Measurements from ENCODE around the gene CPT1A.

Gene CPT1A

DNA sequence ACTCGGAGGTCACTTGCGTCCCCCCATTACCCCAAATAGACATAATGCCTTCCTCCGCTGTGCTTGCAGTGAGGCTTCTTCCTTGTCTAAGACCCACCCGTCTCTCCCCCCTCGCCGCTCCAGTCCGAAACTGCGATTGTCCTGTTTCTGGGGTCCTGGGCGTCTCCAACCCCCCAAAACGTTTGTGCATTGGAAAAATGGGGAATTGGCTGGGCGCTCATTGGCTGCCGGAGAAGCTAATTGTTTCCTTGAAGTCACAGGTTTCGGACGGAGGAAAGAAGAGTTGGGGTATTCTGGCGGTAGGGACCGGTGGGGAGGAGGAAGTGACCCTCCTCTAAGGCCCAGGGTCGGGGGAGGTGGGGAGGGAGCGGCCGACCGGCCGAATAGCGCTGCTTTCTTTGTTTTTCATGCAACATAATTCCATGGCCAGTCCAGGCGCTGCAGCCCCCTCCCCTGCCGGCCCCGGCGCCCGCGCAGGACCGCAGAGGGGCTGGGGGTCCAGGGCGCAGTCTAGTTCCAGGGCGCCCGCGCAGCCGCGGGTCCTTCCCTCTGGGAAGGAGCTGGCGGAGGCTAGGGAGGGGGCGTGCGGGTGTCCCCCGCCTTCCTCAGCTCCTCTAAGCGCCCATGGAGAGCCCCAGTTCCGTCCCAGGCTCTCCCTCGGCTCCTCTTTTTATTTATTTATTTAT, 12.7 kb upstream of the CPT1A start:
- DNase-seq (ENCODE audit: low read depth) = no peak

DNA sequence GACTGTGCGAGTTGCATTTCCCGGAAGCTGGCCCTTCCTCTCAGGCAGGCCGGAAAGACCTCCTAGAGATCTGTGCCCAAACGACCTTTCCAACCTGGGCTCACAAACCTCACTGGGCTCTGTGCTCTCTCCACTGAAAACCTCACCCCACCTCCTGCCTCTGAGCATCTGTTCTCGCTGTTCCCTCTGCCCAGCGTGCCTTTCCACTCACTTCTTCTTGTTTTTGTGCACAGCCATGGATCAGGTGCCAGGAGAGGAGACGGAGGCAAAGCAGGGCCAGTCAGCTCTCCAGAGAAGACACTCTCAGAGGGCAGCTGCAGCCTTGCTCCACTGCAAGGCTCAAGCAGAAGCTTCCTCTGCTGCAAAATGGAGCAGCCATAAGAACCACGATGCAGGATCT, 10.9 kb upstream of the CPT1A start:
- no peak for DNase-seq (ENCODE audit: low read depth)

DNA sequence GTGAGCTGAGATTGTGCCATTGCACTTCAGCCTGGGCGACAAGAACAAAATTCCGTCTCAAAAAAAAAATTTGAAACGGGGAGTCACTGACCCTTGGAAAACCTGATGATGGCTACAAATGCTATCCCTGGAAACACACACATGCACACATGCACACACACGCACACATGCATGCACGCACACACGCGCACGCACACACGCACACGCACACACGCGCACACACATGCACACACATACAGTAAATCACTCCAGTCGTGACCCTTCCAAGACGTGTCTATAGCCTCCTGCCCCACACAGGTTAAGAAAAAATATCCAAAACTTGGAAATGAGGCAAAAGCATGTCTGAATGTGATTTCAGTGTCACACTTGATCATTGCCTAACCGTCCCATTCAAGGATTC, 6.7 kb upstream of the CPT1A start:
- no peak for DNase-seq (ENCODE audit: low read depth)

DNA sequence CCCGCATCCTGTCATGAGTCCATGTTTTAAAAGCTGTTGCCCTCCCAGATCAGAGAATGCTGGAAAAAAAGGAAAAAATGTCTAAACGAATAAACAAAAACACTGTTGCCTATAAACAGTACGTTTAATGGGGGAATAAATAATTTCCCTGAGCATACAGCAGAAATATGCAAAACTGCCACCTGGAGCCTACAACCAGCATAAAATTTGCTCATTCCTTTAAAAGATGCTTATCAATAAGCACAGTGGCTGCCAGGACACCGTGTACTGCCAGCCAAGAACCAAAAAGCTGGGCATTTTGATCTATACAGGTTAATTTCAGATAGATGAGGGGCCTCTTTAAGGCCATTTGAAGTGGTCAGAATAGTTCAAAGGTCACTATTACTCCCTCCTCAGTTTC, 5.7 kb upstream of the CPT1A start:
- no peak for DNase-seq (ENCODE audit: low read depth)

DNA sequence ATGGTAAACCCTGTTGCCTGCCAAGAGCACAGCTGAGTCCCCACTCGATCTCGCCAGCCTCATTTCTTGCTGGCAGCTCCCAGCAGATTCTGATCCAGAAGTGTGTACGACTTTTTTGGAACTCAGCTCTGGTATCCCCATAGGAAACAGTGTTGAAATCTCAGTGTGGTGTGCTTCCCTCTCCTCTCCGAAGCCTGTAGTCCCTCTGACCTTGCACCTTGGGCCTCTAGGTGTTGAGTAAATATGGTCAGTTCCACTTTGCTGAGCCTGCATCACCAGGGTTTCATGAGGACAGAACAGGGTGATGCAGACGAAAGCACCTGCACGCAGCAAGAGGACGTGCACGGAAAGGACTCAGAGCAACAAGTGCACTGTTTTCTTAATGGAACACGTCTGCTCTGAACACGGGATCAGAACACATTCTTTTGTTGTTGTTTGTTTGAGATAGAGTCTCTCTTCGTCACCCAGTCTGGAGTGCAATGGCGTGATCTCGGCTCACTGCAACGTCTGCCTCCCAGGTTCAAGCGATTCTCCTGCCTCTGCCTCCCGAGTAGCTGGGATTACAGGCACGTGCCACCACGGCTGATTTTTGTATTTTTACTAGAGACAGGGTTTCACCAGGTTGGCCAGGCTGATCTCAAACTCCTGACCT, 3.8 kb upstream of the CPT1A start:
- DNase-seq (ENCODE audit: low read depth) = no peak

DNA sequence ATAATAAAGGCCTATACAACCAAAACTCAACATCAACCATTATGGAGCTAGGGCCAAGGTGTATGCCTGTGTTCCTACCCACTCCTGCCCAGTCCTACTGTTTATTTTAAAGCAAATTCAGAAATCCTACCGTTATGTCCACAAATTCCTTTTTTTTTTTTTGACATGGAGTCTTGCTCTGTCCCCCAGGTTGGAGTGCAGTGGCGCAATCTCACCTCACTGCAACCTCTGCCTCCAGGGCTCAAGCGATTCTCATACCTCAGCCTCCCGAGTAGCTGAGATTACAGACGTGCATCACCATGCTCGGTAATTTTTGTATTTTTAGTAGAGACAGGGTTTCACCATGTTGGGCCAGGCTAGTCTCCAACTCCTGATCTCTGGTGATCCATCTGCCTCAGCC, 3.1 kb upstream of the CPT1A start:
- no peak for DNase-seq (ENCODE audit: low read depth)

DNA sequence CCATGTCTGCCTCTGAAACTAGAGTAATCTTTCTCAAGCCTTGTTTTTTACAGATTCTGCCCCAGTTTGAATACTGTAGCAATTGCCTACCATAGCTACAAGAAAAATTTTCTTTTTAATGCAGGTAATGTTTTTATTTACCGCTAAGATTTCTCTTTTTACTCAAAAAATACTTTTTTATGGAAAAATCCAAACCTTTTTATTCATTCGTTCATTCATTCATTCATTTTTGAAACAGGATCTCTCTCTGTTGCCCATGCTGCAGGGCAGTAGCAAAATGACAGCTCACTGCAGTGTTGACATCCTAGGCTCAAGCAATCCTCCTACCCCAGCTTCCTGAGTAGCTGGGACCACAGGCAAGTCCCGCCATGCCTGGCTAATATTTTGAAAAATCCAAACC, 2.7 kb upstream of the CPT1A start:
- DNase-seq (ENCODE audit: low read depth) = no peak

DNA sequence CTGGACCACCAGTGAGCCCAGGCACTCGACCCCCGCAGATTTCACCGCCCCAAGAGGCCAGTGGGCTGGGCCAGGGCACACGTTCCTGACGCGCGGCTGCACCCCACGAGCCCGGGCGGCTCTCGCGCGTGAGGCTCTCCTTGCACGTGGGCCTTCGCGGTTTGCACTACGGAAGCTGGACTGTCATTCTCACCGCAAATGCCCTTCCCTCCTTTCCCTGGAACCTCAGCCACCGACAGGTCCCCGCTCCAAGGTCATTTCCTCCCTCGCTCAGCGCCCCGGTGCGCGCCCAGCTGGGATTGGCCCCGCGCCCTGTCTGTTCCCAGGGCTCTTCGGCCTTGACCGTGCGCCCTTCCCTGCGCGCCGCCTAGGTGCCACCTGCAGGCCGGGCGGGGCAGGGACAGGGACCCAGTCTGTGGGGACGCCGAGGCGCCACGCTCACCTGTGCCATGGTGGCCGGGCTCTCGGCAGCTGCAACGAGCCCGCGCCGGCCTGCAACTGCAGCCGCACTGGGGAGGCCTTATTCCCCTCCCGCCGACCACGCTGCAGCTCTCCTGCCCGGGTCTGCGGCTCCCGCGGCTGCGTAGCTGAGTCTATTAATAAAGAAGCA, 2.1 kb upstream of the CPT1A start:
- peak; percentile 54 for DNase-seq (ENCODE audit: low read depth)

DNA sequence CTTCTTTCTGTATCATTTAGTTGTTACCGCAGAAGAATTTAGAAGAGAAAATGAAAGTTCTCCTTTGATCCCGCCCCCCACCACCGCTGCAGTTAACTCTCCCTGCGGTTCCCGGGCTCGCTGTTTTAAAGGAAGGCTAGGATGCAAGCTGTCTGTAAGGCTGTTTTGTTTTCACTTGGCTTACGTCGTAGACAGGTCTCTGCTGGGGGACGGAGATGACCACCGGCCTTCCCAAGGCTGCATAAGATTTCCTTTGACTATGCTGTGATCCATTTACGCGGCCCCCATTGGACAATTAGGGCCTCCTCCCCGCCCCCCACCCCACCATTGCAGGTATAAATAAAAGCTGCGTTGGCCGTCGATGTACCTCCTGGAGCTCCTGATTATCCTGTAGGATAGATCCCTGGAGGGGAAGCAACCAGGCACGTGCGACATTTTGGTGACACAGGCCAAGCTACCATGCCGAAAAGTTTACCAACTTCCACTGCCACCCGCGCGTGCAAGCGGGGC, 1.4 kb upstream of the CPT1A start:
- no peak for DNase-seq (ENCODE audit: low read depth)

DNA sequence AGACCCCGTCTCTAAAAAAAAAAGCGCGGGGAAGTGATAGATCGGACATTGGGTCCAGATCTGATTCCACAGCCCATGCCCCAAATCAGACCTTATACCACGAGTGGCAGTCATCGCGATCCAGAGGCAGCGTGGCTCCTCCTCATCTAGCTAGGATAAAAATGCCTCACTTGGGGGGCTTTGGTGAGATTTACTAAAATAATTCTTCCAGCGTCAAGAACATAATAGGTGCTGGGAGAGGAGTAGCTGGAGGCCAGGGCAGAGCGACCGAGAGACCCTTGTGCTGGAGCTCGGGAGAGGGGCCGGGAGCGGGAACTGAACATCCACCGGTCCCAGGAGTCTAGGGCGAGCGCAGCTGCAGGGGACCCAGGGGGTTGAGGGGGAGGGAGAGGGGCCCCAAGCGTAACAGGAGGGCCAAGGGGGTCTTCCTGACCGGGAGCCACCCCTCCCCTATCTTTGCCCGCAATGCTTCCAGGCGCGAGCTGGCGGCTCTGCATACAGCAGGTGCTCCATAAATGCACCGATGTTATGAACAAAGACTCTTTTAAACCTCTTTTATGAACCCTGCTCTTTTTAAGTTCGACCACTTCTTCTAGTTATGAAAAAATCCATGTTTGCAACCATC, 823 bp upstream of the CPT1A start:
- no peak for DNase-seq (ENCODE audit: low read depth)

DNA sequence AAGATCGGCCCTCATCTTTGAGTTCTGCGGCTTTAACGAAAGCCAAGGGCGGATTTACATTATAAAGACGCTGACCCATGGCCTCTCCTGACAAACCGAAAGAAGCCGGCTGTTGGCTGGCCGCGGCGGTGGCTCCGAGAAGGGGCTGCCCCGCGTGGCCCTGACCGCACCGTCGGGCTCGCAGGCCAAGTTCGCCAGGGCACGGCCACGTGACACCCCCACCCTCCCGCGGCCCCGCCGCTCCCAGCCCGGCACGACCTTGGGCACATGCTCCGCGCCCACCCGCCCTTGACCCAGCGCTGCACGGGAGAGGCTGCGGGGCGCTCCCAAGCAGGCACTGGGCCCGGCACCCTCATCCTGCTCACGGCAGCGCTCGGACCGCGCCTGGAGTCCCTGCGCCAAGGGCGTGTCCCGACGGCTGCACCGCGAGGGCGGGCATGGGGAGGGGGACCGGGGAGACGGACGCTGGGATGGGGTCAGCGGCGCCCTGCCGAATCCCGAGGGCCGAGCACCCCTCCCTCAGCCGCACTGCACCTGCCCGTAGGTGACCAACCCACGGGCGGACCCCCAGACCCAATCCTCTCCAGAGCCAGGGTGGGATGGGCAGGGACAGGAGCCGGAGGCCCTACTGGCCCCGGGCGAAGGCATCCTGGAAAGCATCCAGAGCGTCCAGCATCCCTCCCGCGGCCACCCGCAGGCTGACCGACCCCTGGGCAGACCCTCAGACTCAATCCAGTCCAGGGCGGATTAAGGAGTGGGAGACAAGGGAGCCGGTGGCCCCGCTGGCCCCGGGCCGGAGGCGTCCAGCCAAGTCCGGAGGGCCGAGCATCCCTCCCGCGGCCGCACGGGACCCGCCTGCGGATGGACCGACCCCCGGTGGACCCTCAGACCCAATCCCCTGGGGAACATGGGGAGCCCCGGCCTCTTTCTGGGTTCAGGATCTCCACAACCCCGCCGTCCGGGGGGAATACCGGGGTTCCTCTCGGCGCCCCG, 759 bp downstream of the CPT1A start:
- no peak for DNase-seq (ENCODE audit: low read depth)

DNA sequence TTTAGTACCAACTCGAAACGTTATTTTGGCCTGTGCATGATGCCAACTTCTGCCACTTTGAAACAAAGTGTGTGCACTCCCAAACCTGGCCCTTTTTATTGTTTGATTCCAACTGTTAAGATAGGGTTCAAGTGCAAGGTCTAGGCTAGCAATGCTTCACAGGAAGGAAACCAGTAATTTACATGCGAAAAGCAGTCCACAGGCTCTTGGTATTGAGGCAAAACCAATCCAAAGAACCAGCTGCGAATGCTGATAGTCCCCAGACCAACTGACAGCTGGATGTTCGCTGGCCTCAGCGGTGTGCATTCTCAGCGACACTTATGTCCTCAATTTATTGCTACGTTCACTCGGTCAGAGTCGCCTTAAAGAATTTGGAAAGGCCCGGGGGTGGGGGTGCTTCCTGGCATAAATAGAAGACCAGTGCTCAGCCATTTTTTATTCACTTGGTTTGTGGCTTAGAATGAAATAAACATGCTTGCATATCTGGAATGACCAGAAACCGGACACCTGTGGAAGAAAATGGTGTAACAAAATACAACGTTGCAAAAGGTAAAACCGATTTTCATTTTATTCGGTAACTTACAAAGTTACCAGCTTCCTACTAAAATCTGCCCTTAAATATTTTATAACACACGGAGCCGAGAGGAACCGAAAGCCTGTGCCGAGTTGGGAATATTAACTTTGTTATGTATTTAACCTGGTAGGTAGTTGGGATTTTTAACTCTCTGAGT, 1.6 kb downstream of the CPT1A start:
- no peak for DNase-seq (ENCODE audit: low read depth)

DNA sequence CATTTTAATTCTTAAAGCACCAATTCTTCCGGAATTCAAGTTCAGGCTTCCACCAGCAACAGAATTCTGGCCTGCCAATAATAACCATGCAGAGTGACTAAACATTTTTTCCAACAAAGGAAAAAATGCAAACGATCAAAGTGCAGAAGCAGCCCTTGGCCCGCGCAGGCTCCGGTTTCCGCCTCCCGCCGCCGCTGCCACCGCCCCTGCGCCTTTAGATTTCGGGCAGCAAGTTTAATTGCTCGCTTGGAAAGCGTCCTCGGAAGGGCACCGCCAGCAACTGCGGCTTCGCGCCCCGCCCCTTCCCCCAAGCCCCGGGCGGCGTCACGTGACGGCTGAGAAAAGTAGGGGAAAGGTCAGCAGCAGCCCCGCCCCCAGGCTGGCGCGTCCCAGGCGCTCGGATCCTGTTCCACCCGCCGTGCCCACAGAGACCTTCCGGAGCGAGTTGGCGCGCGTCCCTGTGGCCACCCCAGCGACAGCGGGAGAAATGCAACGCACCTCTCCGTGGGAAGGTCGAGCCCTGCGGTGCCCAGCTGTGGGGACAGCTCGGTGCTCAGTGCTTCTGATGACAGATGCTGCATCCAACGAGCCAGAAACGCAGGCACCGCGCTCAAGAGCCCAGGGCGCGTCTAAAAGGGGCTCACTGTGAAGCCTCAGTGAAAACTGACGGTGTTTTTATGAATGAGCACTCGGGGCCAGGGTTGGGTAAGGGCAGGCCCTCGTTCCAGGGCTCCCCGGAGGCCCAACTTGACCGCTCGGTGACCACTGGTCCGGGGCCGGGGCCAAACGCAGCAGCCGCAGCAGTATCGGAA, 2.5 kb downstream of the CPT1A start:
- peak; percentile 93 for DNase-seq (ENCODE audit: low read depth)

DNA sequence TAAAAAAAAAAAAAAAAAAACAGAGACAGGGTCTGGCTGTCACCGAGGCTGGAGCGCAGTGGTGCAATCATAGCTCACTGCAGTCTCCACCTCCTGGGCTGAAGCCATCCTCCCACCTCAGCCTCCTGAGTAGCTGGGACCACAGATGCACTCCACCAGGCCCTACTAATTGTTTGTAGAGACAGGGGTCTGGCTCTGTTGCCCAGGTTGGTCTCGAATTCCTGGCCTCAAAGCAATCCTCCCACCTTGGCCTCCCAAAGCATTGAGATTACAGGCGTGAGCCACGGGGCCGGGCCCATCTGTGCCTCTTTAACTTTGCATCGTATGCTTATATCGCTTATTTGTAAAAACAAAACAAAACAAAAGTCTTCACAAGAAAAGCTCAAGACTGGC, 3.1 kb downstream of the CPT1A start:
- DNase-seq (ENCODE audit: low read depth) = no peak

DNA sequence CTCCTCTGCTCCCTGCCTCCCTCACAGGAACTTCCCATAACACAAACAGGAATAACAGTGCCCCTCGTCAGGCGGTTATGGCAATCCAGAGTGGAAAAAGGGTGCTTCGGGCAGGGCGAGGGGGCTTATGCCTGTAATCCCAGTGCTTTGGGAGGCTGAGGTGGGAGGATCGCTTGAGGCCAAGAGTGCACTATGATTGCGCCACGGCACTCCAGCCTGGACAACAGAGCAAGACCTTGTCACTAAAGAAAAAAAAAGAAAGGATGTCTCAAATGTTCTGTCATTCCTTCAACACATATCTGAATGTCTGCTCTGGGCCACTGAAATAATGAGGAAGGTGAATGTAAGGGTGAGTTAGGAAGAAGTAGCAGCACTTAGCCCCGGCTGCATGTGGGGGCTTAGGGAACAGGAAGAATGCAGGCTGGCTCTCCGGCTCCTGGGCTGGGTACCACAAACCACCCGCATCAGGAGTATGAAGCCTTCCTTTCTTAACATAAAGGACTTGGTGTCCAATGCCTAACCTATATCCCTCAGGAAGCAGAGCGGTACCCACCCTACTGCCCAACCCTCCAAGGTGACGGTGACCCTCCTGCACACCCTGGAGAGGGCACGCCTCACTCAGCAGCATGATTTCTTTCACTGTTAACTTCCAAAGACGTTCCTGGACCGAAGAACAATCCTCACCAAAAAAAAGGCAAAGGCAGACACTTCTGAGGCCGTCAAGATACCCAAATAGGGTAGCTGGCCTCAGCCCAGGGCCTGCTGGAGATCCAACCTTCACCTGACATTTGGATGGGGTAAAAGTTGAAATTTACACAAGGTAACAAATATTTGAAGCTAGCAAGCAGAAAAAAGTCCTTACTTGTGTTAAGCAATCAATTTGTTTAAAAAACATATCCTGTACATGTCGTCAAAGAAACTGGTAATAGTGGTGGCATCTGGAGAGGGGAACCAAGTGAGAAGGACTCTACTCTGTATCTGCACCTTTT, 3.8 kb downstream of the CPT1A start:
- no peak for DNase-seq (ENCODE audit: low read depth)

DNA sequence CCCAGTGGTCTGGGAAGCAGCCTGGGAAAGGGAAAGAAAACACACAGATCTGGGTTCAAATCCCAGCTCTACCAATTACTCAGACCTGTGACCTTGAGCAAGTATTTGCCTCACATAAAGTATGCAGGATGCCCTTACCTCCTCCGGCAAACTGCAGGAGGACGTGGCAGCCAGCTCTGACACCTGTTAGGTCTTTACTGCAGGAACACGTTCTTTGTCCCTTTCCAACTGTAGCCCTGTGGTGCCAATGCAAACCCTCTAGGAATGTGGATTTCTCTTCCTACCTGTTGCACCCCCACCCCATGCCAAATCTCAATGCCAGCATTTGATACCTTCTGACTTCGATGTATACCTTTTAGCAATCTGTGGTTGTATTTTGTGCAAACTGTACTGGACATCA, 6.0 kb downstream of the CPT1A start:
- DNase-seq (ENCODE audit: low read depth) = no peak

DNA sequence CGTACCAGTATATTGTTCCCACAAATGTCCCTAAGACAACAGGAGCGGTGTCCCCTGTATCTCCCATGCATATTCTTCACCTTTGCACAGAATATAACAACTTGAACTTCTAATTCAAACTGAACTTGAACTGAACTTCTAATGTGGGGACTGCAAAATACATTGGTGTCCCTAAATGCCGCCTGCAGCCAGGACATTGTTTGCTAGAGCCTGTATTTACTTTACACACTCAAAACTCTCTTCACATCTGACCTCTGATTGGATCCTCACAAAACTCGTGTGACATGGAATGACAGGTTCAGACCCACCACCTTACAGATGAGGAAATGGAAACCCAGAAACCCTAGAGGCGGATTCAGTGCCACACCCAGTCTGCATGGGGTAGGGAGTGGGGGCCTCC, 6.4 kb downstream of the CPT1A start:
- DNase-seq (ENCODE audit: low read depth) = no peak

DNA sequence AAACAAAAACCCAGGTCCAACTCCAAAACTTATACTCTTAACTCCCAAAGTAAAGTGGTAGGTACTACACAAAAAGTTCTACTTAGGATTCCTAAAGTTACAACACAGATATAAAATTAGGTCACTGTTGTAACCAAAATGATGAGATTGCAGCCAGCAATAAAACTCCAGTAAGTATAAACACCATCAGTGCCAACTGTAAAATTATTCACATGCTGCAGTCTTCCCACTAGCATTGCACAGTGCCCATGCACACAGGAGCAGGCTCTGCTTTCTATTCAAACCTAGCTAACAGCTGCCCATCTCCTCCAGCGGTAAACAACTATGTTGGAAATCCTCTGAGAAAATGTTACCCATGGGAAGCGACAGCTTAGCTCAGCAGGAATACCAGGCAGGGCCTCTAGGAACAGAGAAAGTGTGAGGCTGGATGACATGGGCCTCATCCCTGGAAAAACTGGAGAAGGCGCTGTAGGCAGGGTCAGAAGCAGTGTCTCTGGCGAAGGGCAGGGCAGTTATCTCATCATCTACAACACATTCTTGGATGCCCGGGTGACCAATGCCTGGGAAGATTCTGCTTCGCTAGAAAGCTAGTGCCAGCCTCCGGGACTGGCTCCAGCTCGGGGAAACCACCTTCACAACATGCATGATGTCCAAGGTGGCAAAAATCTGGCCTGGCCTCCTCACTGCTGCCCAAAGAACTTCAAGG, 9.1 kb downstream of the CPT1A start:
- DNase-seq (ENCODE audit: low read depth) = no peak
